SK-N-SH treated with all-trans-retinoic acid at 6 μM for 48 hours (cell line): Measurements from ENCODE around the gene SLC22A17.

Experiments used
- ATAC-seq: fragments of 200-7000 bp; cut with Tn5 transposase; 3 replicates; pipeline ENCODE4 v1.9.1; 2020; ENCODE audit warnings: mild to moderate bottlenecking, moderate library complexity
- ARNTL ChIP-seq: fragments of 450-650 bp; formaldehyde crosslinking; IDR thresholded peaks from 2 replicates; pipeline ENCODE4 v1.5.0; 2020; ENCODE audit warnings: low read depth, mild to moderate bottlenecking, moderate library complexity, borderline replicate concordance
- BACH2 ChIP-seq: fragments of 250-450 bp; sonication (Bioruptor Pico); IDR thresholded peaks from 2 replicates; pipeline ENCODE4 v1.9.0; 2021; ENCODE audit warnings: mild to moderate bottlenecking, borderline replicate concordance
- CSDC2 ChIP-seq: fragments of 250-450 bp; sonication (Bioruptor Pico); IDR thresholded peaks from 2 replicates; pipeline ENCODE4 v1.5.0; 2020; ENCODE audit warnings: mild to moderate bottlenecking, moderate library complexity
- ESRRG ChIP-seq: fragments of 250-450 bp; sonication (Bioruptor Pico); IDR thresholded peaks from 2 replicates; pipeline ENCODE4 v1.6.1; 2021; ENCODE audit warnings: mild to moderate bottlenecking
- GLIS3 ChIP-seq: fragments of 250-450 bp; sonication (Bioruptor Pico); IDR thresholded peaks from 2 replicates; pipeline ENCODE4 v1.5.0; 2020; ENCODE audit warnings: mild to moderate bottlenecking, moderate library complexity
- ISL1 ChIP-seq: fragments of 250-450 bp; sonication (Bioruptor Pico); IDR thresholded peaks from 2 replicates; pipeline ENCODE4 v2.1.2; 2022; ENCODE audit warnings: mild to moderate bottlenecking, moderate library complexity
- OSR1 ChIP-seq: fragments of 250-450 bp; sonication (Bioruptor Pico); IDR thresholded peaks from 2 replicates; pipeline ENCODE4 v1.8.0; 2022; ENCODE audit warnings: moderate library complexity, mild to moderate bottlenecking, inconsistent platforms
- PPARA ChIP-seq: fragments of 250-450 bp; sonication (Bioruptor Pico); IDR thresholded peaks from 2 replicates; pipeline ENCODE4 v1.5.0; 2020; ENCODE audit warnings: mild to moderate bottlenecking, borderline replicate concordance
- RARB ChIP-seq: fragments of 250-450 bp; sonication (Bioruptor Pico); IDR thresholded peaks from 2 replicates; pipeline ENCODE4 v1.8.0; 2021; ENCODE audit warnings: mild to moderate bottlenecking, moderate library complexity
- SNAI2 ChIP-seq: fragments of 250-450 bp; sonication (Bioruptor Pico); IDR thresholded peaks from 2 replicates; pipeline ENCODE4 v1.5.0; 2020; ENCODE audit warnings: mild to moderate bottlenecking, moderate library complexity
- TCF4 ChIP-seq: fragments of 250-450 bp; sonication (Bioruptor Pico); IDR thresholded peaks from 2 replicates; pipeline ENCODE4 v1.8.0; 2021; ENCODE audit warnings: mild to moderate bottlenecking, moderate library complexity, borderline replicate concordance
- TOX ChIP-seq: fragments of 250-450 bp; sonication (Bioruptor Pico); IDR thresholded peaks from 2 replicates; pipeline ENCODE4 v1.8.0; 2021; ENCODE audit warnings: mild to moderate bottlenecking, moderate library complexity, borderline replicate concordance
- ZC3H10 ChIP-seq: fragments of 250-450 bp; sonication (Bioruptor Pico); IDR thresholded peaks from 2 replicates; pipeline ENCODE4 v1.5.1; 2021; ENCODE audit warnings: mild to moderate bottlenecking, moderate library complexity
- ZFP3 ChIP-seq: fragments of 250-450 bp; sonication (Bioruptor Pico); IDR thresholded peaks from 2 replicates; pipeline ENCODE4 v1.5.0; 2020; ENCODE audit warnings: mild to moderate bottlenecking, moderate library complexity
- ZFP30 ChIP-seq: fragments of 450-650 bp; formaldehyde crosslinking; IDR thresholded peaks from 2 replicates; pipeline ENCODE4 v1.5.0; 2022; ENCODE audit warnings: mild to moderate bottlenecking, moderate library complexity
- ZNF565 ChIP-seq: fragments of 450-650 bp; formaldehyde crosslinking; conservative IDR thresholded peaks from 2 replicates; pipeline ENCODE4 v1.5.0; 2020; ENCODE audit warnings: low read depth, mild to moderate bottlenecking, moderate library complexity
- ZNF70 ChIP-seq: fragments of 450-650 bp; formaldehyde crosslinking; IDR thresholded peaks from 2 replicates; pipeline ENCODE4 v1.5.0; 2020; ENCODE audit warnings: mild to moderate bottlenecking, moderate library complexity
- ZNF8 ChIP-seq: fragments of 450-650 bp; formaldehyde crosslinking; IDR thresholded peaks from 2 replicates; pipeline ENCODE4 v1.5.0; 2020; ENCODE audit warnings: mild to moderate bottlenecking, moderate library complexity
- TF ChIP-seq, protein P1 (sequence below): fragments of 250-450 bp; sonication (Bioruptor Pico); IDR thresholded peaks from 2 replicates; pipeline ENCODE4 v1.5.0; 2020; ENCODE audit warnings: mild to moderate bottlenecking, moderate library complexity
- TF ChIP-seq, protein P2 (sequence below): fragments of 250-450 bp; sonication (Bioruptor Pico); IDR thresholded peaks from 2 replicates; pipeline ENCODE4 v1.8.0; 2021; ENCODE audit warnings: low read depth, mild to moderate bottlenecking, moderate library complexity, borderline replicate concordance
- TF ChIP-seq, protein P3 (sequence below): fragments of 250-450 bp; sonication (Bioruptor Pico); IDR thresholded peaks from 2 replicates; pipeline ENCODE4 v1.8.0; 2020; ENCODE audit warnings: mild to moderate bottlenecking, moderate library complexity, borderline replicate concordance
- TF ChIP-seq, protein P4 (sequence below): fragments of 250-450 bp; sonication (Bioruptor Pico); IDR thresholded peaks from 2 replicates; pipeline ENCODE4 v1.5.1; 2021; ENCODE audit warnings: mild to moderate bottlenecking, moderate library complexity

SLC22A17 gene

DNA sequence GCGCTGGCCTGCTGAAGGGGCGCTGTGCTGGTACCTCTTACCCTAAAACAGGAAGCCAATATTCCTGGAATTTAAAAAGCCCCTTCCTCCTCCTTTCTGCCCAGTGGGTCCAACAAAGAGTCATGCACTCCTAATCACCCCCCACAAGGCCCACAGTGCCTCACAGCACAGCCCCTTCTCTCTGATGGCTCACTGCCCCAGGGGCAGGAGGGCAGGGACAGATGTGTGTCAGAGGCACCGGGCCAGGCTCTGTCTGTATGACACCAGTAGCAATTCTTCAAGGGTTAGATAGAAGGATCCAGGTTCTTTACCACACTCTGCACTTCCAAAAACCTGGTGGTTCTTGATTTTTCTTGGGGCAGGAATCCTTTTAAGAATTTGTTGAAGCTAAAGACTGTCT lies 46.4 kb upstream of the SLC22A17 start:
- TF ChIP-seq BACH2 (no peak), OSR1 (CRISPR knock-in tag) (no peak)
- ATAC-seq: no peak

DNA sequence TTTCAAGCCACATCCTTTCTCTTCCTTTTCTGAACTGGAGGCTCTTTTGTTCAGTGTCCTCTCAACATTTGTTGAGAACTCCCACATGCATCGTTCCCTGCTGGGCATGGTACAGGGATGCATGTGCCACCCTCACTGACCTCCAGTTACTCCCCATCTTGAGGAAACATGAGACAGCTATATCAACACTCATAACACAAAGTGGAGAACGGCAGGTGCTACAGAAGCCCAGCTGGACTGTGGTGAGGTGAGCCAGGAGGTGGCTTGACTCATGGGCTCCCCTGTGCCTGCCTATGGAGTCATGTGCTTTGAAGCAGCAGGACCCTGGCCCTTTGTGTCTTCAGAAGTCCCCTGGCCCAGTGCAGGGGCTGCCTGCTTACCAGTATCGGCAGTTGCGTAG lies 45.7 kb upstream of the SLC22A17 start:
- TF ChIP-seq OSR1 (CRISPR knock-in tag) (no peak), RARB (CRISPR knock-in tag) (no peak), PPARA (CRISPR knock-in tag) (no peak), ZNF565 (CRISPR knock-in tag) (no peak), ZFP3 (CRISPR knock-in tag) (no peak), SNAI2 (CRISPR knock-in tag) (no peak), GLIS3 (CRISPR knock-in tag) (no peak), ZFP30 (CRISPR knock-in tag) (no peak), TCF4 (no peak), ARNTL (CRISPR knock-in tag) (no peak), CSDC2 (no peak), ZNF70 (CRISPR knock-in tag) (no peak), ZC3H10 (CRISPR knock-in tag) (no peak), ISL1 (no peak), TOX (CRISPR knock-in tag) (no peak), BACH2 (no peak), ZNF8 (CRISPR knock-in tag) (no peak), ESRRG (no peak)
- TF ChIP-seq, protein P1, sequence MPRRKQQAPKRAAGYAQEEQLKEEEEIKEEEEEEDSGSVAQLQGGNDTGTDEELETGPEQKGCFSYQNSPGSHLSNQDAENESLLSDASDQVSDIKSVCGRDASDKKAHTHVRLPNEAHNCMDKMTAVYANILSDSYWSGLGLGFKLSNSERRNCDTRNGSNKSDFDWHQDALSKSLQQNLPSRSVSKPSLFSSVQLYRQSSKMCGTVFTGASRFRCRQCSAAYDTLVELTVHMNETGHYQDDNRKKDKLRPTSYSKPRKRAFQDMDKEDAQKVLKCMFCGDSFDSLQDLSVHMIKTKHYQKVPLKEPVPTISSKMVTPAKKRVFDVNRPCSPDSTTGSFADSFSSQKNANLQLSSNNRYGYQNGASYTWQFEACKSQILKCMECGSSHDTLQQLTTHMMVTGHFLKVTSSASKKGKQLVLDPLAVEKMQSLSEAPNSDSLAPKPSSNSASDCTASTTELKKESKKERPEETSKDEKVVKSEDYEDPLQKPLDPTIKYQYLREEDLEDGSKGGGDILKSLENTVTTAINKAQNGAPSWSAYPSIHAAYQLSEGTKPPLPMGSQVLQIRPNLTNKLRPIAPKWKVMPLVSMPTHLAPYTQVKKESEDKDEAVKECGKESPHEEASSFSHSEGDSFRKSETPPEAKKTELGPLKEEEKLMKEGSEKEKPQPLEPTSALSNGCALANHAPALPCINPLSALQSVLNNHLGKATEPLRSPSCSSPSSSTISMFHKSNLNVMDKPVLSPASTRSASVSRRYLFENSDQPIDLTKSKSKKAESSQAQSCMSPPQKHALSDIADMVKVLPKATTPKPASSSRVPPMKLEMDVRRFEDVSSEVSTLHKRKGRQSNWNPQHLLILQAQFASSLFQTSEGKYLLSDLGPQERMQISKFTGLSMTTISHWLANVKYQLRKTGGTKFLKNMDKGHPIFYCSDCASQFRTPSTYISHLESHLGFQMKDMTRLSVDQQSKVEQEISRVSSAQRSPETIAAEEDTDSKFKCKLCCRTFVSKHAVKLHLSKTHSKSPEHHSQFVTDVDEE: no peak
- TF ChIP-seq, protein P2, sequence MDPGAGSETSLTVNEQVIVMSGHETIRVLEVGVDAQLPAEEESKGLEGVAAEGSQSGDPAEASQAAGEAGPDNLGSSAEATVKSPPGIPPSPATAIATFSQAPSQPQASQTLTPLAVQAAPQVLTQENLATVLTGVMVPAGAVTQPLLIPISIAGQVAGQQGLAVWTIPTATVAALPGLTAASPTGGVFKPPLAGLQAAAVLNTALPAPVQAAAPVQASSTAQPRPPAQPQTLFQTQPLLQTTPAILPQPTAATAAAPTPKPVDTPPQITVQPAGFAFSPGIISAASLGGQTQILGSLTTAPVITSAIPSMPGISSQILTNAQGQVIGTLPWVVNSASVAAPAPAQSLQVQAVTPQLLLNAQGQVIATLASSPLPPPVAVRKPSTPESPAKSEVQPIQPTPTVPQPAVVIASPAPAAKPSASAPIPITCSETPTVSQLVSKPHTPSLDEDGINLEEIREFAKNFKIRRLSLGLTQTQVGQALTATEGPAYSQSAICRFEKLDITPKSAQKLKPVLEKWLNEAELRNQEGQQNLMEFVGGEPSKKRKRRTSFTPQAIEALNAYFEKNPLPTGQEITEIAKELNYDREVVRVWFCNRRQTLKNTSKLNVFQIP (CRISPR knock-in tag): no peak
- TF ChIP-seq, all 23 proteins: peak for 0
- no peak for ATAC-seq

DNA sequence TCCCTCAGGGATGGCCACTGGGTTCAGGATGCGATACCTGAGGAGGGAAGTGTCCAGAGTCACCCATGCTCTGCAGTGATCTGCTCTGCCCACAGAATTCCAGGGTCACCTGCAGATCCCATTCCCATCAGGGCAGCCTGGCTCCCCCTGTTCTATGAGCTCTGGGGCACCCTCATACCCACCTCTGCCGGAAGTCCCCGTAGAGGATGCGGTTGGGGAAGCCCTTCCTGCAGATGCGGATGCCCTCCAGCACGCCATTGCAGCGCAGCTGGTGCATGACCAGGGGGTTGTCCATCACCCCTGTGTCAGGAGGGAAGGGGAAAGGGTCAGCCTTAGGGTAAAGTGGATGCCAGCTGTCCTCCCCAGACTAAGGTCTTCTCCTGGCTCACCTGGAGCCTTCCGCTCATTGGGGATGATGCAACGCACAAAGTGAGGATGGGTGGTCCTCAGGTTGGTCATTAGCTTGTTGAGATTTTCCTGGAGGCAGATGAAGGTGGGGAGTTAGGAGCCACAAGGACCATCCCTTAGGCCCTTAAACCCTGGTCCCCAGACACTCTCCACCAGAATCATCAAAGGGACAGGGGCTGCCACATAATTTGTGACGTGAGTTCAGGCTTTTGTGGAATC lies 44.2 kb upstream of the SLC22A17 start:
- TF ChIP-seq ZNF8 (CRISPR knock-in tag) (no peak), ISL1 (no peak), TOX (CRISPR knock-in tag) (no peak), SNAI2 (CRISPR knock-in tag) (no peak), ZNF70 (CRISPR knock-in tag) (no peak), BACH2 (no peak), ESRRG (no peak), TCF4 (no peak), ARNTL (CRISPR knock-in tag) (no peak), GLIS3 (CRISPR knock-in tag) (no peak), ZNF565 (CRISPR knock-in tag) (no peak), PPARA (CRISPR knock-in tag) (no peak), ZFP3 (CRISPR knock-in tag) (no peak), ZFP30 (CRISPR knock-in tag) (no peak), CSDC2 (no peak), ZC3H10 (CRISPR knock-in tag) (no peak)
- TF ChIP-seq, protein P1: no peak
- TF ChIP-seq, protein P3, sequence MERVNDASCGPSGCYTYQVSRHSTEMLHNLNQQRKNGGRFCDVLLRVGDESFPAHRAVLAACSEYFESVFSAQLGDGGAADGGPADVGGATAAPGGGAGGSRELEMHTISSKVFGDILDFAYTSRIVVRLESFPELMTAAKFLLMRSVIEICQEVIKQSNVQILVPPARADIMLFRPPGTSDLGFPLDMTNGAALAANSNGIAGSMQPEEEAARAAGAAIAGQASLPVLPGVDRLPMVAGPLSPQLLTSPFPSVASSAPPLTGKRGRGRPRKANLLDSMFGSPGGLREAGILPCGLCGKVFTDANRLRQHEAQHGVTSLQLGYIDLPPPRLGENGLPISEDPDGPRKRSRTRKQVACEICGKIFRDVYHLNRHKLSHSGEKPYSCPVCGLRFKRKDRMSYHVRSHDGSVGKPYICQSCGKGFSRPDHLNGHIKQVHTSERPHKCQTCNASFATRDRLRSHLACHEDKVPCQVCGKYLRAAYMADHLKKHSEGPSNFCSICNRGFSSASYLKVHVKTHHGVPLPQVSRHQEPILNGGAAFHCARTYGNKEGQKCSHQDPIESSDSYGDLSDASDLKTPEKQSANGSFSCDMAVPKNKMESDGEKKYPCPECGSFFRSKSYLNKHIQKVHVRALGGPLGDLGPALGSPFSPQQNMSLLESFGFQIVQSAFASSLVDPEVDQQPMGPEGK: no peak
- TF ChIP-seq, protein P4, sequence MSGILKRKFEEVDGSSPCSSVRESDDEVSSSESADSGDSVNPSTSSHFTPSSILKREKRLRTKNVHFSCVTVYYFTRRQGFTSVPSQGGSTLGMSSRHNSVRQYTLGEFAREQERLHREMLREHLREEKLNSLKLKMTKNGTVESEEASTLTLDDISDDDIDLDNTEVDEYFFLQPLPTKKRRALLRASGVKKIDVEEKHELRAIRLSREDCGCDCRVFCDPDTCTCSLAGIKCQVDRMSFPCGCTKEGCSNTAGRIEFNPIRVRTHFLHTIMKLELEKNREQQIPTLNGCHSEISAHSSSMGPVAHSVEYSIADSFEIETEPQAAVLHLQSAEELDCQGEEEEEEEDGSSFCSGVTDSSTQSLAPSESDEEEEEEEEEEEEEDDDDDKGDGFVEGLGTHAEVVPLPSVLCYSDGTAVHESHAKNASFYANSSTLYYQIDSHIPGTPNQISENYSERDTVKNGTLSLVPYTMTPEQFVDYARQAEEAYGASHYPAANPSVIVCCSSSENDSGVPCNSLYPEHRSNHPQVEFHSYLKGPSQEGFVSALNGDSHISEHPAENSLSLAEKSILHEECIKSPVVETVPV (CRISPR knock-in tag): no peak
- no peak for ATAC-seq
